Endothelial cell of umbilical vein (primary cell): ENCODE measurements around the gene KRTAP26-1. TPM values are rescaled to one million over a fixed set of nuclear protein-coding genes. Genes with fewer than 3 reads are reported as not detected.

ENCODE experiments used
- BruUV-seq: library from RNA; stranded (reverse); fragments of 400-500 nt; replicated peaks from 2 replicates; lab custom pipeline; 2021; lab: Mats Ljungman, UMichigan
- CTCF ChIA-PET: fragments of 300-600, 350-600 bp; sonication (Branson Sonifier 250); formaldehyde crosslinking; loops from one replicate; lab custom pipeline; 2021; ENCODE audit warnings: antibody characterized with exemption, inconsistent platforms; lab: Charles Lee
- POLR2A ChIA-PET: fragments of 300-600, 350-600 bp; sonication (Branson Sonifier 250); formaldehyde crosslinking; loops from one replicate; lab custom pipeline; 2021; ENCODE audit warnings: antibody characterized with exemption, inconsistent platforms; lab: Charles Lee
- DNase-seq: peaks from one replicate; pipeline ENCODE4 v3.0.0-alpha.2; 2011; ENCODE audit warnings: low read depth, low spot score
- FAIRE-seq: peaks from 2 replicates; lab custom pipeline; 2011; peaks lifted over from hg19 to GRCh38; lab: Jason Lieb, UNC
- H2AFZ ChIP-seq: 2 replicates; pipeline ENCODE4 v1.6.0; 2012; ENCODE audit warnings: low read depth, low read length, control low read depth, inconsistent platforms
- H3K27ac ChIP-seq: 2 replicates; pipeline ENCODE4 v1.5.1; 2011; ENCODE audit warnings: low read depth, mild to moderate bottlenecking, control low read depth, low read length, moderate library complexity; ENCODE audit not compliant: insufficient read depth
- H3K27me3 ChIP-seq, 2 experiments: 2 replicates each; pipeline versions ENCODE4 v1.6.0 to v1.6.1; 2011; ENCODE audit warnings: low read length in 2 of 2, mixed read lengths in 1 of 2; ENCODE audit not compliant: control insufficient read depth in 2 of 2, insufficient read depth in 2 of 2
- H3K36me3 ChIP-seq, 2 experiments: 2 replicates in 1 of 2; 3 replicates in 1 of 2; pipeline ENCODE4 v1.5.1; 2011; ENCODE audit warnings: low read length in 2 of 2, mild to moderate bottlenecking in 1 of 2, moderate library complexity in 1 of 2; ENCODE audit not compliant: control insufficient read depth in 2 of 2, insufficient read depth in 2 of 2; ENCODE audit errors: extremely low read depth in 1 of 2
- H3K4me1 ChIP-seq: 3 replicates; pipeline ENCODE4 v1.5.1; 2011; ENCODE audit warnings: mild to moderate bottlenecking, low read length; ENCODE audit not compliant: control insufficient read depth, insufficient read depth; ENCODE audit errors: extremely low read depth
- H3K4me2 ChIP-seq: 2 replicates; pipeline ENCODE4 v1.6.1; 2011; ENCODE audit warnings: low read length, control low read depth, mixed read lengths; ENCODE audit not compliant: insufficient read depth
- H3K4me3 ChIP-seq, 3 experiments: fragments of 200-600 bp in 1 of 3; sonication (generic), shearing (Covaris generic) in 1 of 3; replicated peaks in 1 of 3; 2 replicates each; pipeline ENCODE4 v1.5.1; 2011 to 2016; ENCODE audit warnings: control low read depth in 3 of 3, low read length in 3 of 3, mild to moderate bottlenecking in 2 of 3, inconsistent platforms in 1 of 3, low read depth in 1 of 3, moderate library complexity in 1 of 3; ENCODE audit not compliant: insufficient read depth in 1 of 3
- H3K79me2 ChIP-seq: 2 replicates; pipeline ENCODE4 v1.6.0; 2012; ENCODE audit warnings: low read length, inconsistent platforms; ENCODE audit not compliant: control insufficient read depth, insufficient read depth
- H3K9ac ChIP-seq: replicated peaks from 2 replicates; pipeline ENCODE3; 2011; ENCODE audit warnings: low read length, control low read depth; ENCODE audit not compliant: insufficient read depth; ENCODE audit errors: extremely low read depth
- H3K9me1 ChIP-seq: replicated peaks from 3 replicates; pipeline ENCODE4 v1.6.0; 2011; ENCODE audit warnings: mild to moderate bottlenecking, low read length; ENCODE audit not compliant: control insufficient read depth, insufficient read depth; ENCODE audit errors: extremely low read depth
- H3K9me3 ChIP-seq: replicated peaks from 2 replicates; pipeline ENCODE4 v1.5.1; 2012; ENCODE audit warnings: low read length, inconsistent platforms; ENCODE audit not compliant: control insufficient read depth, insufficient read depth
- H4K20me1 ChIP-seq: replicated peaks from 2 replicates; pipeline ENCODE3; 2011; ENCODE audit warnings: mild to moderate bottlenecking, low read length; ENCODE audit not compliant: control insufficient read depth, insufficient read depth; ENCODE audit errors: extremely low read depth
- CTCF ChIP-seq, 2 donors: IDR thresholded peaks; 1 replicate in 1 of 2; 2 replicates in 1 of 2; pipeline ENCODE4 v1.5.1; 2011; ENCODE audit warnings: low read length in 2 of 2, mild to moderate bottlenecking in 2 of 2, moderate library complexity in 2 of 2, control low read depth in 1 of 2, inconsistent platforms in 1 of 2, low read depth in 1 of 2; ENCODE audit not compliant: insufficient read depth in 1 of 2; ENCODE audit errors: extremely low read depth in 1 of 2
- EZH2 ChIP-seq: IDR thresholded peaks from 2 replicates; pipeline ENCODE4 v1.6.1; 2012; ENCODE audit warnings: borderline replicate concordance, low read depth, mild to moderate bottlenecking, moderate library complexity, low read length, inconsistent platforms; ENCODE audit not compliant: severe bottlenecking
- FOS ChIP-seq: IDR thresholded peaks from 2 replicates; pipeline ENCODE4 v1.6.1; 2011; ENCODE audit warnings: mild to moderate bottlenecking, low read length, moderate library complexity, borderline replicate concordance; ENCODE audit not compliant: insufficient read depth
- GATA2 ChIP-seq: IDR thresholded peaks from 2 replicates; pipeline ENCODE4 v1.7.0; 2011; ENCODE audit warnings: low read depth, mild to moderate bottlenecking, moderate library complexity, mixed read lengths, low read length; ENCODE audit not compliant: insufficient read length, insufficient read depth
- JUN ChIP-seq: IDR thresholded peaks from 2 replicates; pipeline ENCODE4 v1.6.1; 2011; ENCODE audit warnings: borderline replicate concordance, low read depth; ENCODE audit not compliant: insufficient read length, insufficient read depth
- MAX ChIP-seq: IDR thresholded peaks from 2 replicates; pipeline ENCODE4 v1.6.1; 2011; ENCODE audit not compliant: insufficient read depth, insufficient read length
- MYC ChIP-seq: IDR thresholded peaks from one replicate; pipeline ENCODE4 v1.6.1; 2011; ENCODE audit warnings: mild to moderate bottlenecking, low read depth, low read length
- POLR2A ChIP-seq: IDR thresholded peaks from 2 replicates; pipeline ENCODE4 v1.6.1; 2012; ENCODE audit warnings: low read depth, mild to moderate bottlenecking, control low read depth, low read length
- POLR2AphosphoS5 ChIP-seq: IDR thresholded peaks from 2 replicates; pipeline ENCODE4 v1.6.1; 2012; ENCODE audit warnings: low read depth, mild to moderate bottlenecking, control low read depth, low read length, moderate library complexity; ENCODE audit not compliant: insufficient read depth
- dilution Hi-C: fragments of 300-500 bp; cut with MboI; formaldehyde crosslinking; loops from one replicate; pipeline ENCODE4 v1.15.0; 2019; ENCODE audit warnings: low sequenced_read_pairs; ENCODE audit not compliant: extremely low pct_ligation_motif_present
- intact Hi-C: fragments of 100-400 bp; cut with micrococcal nuclease; formaldehyde crosslinking; loops from one replicate; pipeline ENCODE4 v1.10.0; 2022
- polyA plus RNA-seq, 4 experiments: library from polyadenylated mRNA; depleted of rRNA in 3 of 4; stranded (reverse) in 3 of 4; unstranded in 1 of 4; fragments of >200 nt; gene quantifications; 2 replicates each; pipeline versions ENCODE4 v1.2.1 to v1.2.3, GENCODE V29; 2011 to 2012; ENCODE audit warnings: missing spikeins in 1 of 4
- total RNA-seq: library from RNA; stranded (reverse); gene quantifications from 2 replicates; pipeline ENCODE4 v1.2.3, GENCODE V29; 2021

KRTAP26-1 gene
- total and polyA plus RNA-seq, 2 donors (not counting 3 experiments of a cell fraction or from before 2014, with no cell fraction given) = not detected

DNA sequence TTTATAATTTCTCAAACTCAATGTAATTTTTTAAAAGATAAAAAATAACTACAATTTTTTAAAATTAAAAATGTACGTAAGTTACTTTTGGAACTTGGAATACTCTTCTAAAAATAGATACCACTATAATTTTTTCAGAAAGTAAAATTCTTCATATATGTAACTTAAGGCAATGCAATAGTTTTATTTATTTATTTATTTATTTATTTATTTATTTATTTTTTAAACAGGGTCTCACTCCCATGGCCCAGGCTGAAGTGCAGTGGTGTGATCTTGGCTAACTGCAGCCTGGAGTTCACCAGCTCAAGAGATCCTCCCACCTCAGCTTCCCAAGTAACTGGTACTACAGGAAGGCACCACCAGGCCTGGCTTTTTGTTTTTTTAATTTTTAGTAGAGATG lies 31.4 kb upstream of the KRTAP26-1 start:
- BruUV-seq = no TSS peak
- Histone ChIP-seq H3K9ac (no peak overlapping the region), H3K4me2 (no peak overlapping the region), H2AFZ (no peak overlapping the region), H3K9me3 (peaks cover 5% of the 10 kb centered on the region), H3K4me3 (no peak overlapping the region), H3K27ac (no peak overlapping the region), H3K9me1 (no peaks in the 10 kb centered on the region), H3K36me3 (no peaks in the 10 kb centered on the region), H4K20me1 (no peaks in the 10 kb centered on the region), H3K79me2 (no peaks in the 10 kb centered on the region), H3K4me1 (no peaks in the 10 kb centered on the region), H3K27me3 (no peaks in the 10 kb centered on the region)
- intact Hi-C loops = no loop called here
- ChIA-PET POLR2A (no interaction called here), CTCF (no interaction called here)
- TF ChIP-seq EZH2 (no peak), MYC (no peak), CTCF (IDR thresholded peaks at IDR 0.05; ENCODE audit: extremely low read depth in 1 of 2, insufficient read depth in 1 of 2, low read depth in 1 of 2, low read length in 2 of 2) (no peak), JUN (no peak)
- FAIRE-seq = no peak
- dilution Hi-C loops = no loop called here
- DNase-seq = no peak

- H3K4me3 ChIP-seq = no peak overlapping the region
- ChIA-PET POLR2A (no interaction called here), CTCF (no interaction called here)
- no peak overlapping the region for H3K4me2 ChIP-seq
- H3K9me3 ChIP-seq = peaks cover 4% of the 10 kb centered on the region
- DNase-seq (no peak), FAIRE-seq (no peak)
- intact Hi-C loops (no loop called here), dilution Hi-C loops (no loop called here)
- BruUV-seq = no TSS peak
- H3K9ac ChIP-seq = no peak overlapping the region
- no peaks in the 10 kb centered on the region for H3K4me1 ChIP-seq
- H3K36me3 ChIP-seq = no peaks in the 10 kb centered on the region
- no peak for TF ChIP-seq CTCF (IDR thresholded peaks at IDR 0.05; ENCODE audit: extremely low read depth in 1 of 2, insufficient read depth in 1 of 2, low read depth in 1 of 2, low read length in 2 of 2)
- no peak for TF ChIP-seq GATA2
- no peak for TF ChIP-seq MYC
- TF ChIP-seq MAX = no peak
- TF ChIP-seq FOS = no peak
- TF ChIP-seq POLR2AphosphoS5 = no peak
- TF ChIP-seq EZH2 = no peak
- TF ChIP-seq JUN = no peak
- TF ChIP-seq POLR2A = no peak
- H2AFZ ChIP-seq = no peak overlapping the region
- H3K9me1 ChIP-seq = no peaks in the 10 kb centered on the region
- H4K20me1 ChIP-seq = no peaks in the 10 kb centered on the region
- no peaks in the 10 kb centered on the region for H3K27me3 ChIP-seq
- H3K79me2 ChIP-seq = no peaks in the 10 kb centered on the region
- no peak overlapping the region for H3K27ac ChIP-seq
Measured at GRCh38 chr21:30349572-30349971, 29.5 kb upstream of the KRTAP26-1 start.
